ENCODE measurements around the gene SLC35D1.
"Not testable (repeated sequence)": the region's sequence is repeated elsewhere in the genome, so short reads cannot be mapped to it uniquely, and the experiment has no call there.

Gene SLC35D1

DNA sequence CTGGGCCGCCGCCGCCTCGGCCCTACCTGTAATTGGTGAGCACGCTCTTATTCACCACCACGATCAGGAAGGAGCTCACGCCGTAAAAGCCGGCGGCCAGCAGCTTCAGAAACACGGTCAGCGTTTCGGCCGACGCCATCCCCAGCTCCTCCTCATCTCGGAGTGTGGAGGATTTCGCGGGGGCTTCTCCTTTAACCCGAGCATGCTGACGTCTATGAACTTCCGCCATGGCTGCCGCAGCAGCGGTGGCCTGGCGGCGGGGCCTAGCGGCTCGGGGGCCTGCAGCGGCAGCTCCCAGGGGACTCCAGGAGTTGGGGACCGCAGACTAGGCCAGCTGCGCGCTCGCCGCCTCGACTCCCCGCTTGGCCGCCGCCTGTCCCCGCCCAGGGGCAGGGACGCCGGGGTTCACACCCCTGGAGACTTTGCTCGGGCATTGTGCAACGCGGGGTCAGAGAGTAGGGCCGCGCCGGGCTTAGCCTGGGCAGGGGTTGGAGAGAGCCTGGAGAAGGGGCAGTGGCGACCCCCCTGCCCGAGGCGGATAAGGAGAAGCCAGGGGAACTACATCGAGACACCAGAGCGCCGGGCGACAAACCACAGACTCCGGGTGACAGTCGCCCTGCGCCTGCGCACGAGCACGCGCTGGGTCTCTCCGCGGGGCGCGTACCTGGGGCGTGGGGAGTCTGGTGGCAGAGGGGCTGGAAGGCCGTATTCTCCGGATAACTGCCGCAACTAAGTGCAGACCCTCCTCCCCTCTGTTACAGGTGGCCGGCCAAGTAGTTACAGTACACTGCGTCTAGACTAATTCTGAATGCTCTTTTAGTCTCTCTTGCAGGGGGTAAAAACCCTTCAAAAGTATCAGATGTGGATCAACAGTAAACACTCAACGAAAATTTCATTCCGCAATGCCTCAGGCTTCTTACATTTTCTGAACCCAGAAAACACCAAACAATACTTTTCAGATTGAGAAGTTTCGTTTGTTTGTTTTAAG, at the start of gene SLC35D1:
TSS of gene SLC35D1 (minus strand) at position 364 of the 988 bp plus-strand sequence. CDS start at position 229, 135 bp downstream.
- peak; percentile 17 for DNase-seq

DNA sequence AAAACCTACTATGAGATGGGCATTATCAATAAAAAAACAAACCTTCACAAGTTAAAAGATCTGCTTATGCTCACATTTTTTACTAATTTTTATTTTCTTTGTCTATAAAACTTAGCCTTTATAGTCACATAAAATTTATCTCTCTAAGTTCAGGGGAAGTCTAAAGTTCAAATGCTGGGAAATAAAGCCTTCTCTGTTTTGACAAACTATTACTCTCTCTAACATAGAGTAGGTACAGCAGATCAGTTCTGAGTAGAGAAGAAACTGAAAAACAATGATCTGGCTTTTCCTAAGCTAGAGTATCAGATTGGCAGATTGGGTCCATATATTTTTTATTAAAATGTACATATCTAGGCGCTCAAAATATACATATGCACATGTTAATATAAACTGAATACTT, 49.6 kb upstream of the SLC35D1 start:
- DNase-seq, result no peak

DNA sequence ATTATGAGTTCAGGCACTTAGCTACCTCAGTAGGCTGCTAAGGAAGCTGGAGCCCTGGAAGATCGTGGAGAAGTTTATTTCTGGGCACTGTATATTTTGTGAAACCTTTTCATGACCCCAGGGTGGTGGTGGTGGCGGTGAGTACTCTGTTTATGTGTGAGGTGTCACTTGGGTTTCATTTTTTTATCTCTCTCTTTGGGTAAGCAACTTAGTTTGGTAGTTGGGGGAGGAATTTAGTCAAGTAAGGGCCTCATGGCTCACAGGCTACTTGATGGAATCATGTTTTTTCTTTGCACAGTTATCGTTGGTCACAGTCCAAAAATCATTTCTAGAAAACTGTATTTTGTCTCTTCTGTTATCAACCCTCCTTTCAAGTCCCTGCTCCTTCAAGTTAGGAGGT, 46.9 kb upstream of the SLC35D1 start:
- DNase-seq, result no peak

DNA sequence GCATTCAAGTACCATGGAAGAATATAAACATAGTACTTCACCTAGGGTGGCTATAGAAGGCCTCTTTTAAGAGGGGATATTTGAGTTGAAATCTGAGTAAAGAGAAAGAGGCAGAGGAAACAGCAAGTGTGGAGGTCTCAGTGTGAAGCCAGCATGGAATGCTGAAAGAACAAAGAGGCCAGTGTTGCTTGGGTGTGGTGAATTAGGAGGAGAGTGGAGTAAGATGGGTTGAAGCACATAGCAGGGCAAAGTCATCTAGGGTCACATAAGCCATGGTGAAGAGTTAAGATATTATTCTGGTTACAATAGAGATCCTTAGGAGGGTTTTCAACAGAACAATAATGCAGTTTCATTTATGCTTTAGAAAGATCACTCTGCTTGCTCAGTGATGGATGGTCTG, 43.4 kb upstream of the SLC35D1 start:
- DNase-seq, result no peak

DNA sequence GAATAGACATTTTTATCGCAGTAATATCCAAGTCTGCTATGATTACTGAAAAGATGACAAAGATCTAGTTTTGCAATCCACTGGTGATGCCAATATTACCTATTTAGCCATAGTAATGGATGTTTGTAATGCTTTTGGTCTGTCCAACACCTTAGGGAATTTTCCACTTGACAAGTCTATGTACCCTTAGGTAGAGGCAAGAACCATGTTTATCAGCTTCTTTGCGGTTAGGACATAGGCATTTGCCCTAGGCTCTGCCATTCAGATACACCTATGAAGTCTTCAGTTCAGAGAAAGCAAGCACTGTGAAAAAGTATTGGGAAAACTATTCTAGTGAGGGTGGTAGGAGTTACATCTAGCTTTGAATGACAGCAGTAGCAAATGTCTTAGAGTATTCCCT, 40.2 kb upstream of the SLC35D1 start:
- no peak for DNase-seq

DNA sequence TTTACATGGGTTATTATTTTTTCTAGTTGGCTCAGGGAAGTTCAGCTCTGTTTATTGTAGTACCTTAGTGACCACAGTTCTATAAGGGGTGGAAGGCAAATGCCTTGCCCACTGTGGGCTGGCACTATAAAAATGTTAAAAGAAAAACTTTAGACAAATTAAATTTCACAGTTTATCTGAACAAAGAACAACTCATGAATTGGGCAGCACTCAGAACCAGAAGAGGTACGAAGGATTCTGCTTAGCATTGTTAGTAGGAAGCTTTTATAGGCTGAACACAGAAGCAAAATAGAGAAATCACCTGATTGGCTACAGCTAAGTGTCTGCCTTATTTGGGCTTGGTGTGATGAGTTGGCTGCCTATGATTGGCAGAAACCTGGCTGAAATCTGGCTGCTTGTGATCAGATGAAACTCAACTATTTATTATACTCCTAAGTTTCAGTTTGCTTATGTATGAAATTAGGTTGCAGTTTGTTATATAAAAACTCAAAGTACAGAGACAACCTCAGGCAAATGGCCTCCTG, 35.8 kb upstream of the SLC35D1 start:
- DNase-seq, result no peak

DNA sequence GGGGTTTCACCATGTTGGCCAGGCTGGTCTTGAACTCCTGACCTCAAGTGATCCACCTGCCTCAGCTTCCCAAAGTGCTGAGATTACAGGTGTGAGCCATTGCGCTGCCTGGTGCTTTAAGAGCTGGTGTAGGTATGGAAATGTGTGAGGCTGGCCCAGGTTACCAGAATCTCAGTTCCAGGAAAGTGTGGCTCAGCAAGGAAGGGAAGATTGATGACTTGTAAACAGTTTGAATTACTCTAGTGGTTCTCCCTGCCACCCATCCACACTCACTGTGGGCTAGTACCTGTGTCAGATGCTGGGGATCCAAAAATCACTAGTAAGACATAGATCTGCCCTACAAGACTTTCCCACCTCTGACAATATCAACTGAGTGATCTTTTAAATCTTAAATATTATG, 34.5 kb upstream of the SLC35D1 start:
- DNase-seq, result no peak

DNA sequence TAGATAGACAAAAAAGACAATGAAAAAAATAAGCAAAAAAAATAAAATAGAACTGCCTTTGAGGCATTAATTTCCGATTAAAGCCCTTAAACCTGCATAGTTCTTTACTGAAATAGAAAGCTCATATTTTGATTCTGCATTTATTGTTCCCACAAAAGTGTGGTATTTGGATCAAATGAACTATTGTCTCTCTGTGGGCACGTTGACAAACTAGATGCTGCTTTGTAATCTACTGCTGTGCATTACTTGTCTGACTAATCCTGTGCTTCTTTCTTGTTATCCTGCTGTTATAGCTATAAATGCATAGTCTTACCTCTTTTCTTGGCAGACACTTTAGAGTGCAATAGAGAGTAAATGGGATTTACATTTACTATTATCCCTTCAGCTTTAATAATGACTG, 31.4 kb upstream of the SLC35D1 start:
- DNase-seq, result no peak

DNA sequence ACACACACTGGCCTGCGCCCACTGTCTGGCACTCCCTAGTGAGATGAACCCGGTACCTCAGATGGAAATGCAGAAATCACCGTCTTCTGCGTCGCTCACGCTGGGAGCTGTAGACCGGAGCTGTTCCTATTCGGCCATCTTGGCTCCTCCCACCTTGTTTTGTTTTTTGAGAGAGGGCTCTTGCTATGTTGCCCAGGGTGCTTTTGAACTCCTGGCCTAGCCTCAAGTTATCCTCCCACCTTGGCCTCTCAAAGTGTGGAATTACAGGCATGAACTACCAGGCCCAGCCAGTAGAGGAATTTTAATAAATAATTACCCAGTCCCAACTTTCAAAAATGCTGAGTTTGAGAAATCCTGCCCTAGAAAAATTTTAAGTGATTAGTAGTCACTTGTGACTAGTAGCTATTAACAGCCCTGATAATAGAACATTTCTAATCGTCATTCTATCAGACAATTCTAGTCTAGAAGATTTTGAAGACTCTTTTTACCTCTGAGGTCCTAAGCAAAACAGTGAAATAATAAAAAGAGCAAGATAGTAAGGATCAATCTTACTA, 30.9 kb upstream of the SLC35D1 start:
- DNase-seq, result no peak

DNA sequence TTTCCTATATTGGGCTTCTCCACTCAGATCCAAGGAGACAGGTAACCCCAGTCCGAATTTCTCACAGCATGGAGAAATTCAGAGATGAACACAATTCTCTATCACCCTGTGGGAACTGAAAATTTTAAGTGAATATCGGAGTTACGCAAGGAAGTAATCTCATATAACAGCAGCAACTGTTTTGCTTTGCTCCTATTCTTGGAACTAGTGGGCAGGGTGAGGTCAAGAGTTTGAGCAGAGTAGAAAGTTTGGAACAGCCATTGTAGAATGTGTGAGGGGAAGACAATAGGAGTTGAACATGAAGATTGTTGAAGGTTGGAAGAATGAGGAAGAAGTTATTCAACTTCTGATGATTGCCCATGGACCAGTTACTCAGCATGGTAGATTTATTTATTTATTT, 24.3 kb upstream of the SLC35D1 start:
- no peak for DNase-seq

DNA sequence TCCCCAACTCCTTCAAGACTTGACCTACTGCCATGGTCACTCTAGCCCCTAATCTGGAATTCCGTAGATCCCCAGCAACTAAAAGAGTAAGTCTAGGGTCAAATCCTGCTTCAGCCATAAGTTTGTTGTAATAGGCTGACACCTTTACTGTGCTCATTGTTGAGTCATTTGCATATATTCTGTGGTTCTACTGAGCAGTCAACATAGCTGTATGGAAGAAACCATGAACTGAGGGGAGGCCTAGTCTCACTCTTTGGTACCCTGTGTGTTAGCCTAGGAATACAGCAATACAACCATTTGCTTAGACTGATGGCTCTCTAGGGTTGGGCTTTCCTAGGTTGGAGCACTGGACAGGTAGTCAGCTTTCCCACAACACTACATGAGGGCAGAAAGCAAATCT, 23.6 kb upstream of the SLC35D1 start:
- no peak for DNase-seq

DNA sequence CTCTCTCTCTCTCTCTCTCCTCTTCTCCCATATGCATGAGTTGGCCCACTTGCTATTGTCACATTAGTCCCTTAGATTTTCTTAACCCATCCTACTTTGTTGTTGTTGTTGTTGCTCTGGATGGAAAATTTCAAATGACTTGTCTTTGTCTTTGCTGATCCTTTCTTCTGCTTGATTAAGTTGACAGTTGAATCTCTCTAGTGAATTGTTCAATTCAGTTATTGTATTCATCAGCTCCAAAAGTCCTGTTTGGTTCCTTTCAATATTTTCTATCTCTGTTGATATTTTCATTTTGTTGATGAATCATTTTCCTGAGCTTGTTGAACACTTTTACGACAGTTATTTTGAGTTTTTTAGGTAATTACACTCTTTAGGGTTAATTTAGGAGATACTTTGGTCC, 18.8 kb upstream of the SLC35D1 start:
- no peak for DNase-seq

DNA sequence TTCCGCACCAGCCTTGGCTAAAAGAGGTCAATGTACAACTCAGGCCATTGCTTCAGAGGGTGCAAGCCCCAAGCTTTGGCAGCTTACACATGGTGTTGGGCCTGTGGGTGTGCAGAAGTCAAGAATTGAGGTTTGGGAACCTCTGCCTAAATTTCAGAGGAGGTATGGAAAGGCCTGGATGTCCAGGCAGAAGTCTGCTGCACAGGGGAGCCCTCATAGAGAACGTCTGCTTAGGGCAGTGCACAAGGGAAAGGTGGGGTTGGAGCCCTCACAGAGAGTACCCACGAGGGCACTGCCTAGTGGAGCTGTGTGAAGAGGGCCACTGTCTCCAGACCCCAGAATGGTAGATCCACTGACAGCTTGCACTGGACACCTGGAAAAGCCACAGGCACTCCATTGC, 13.7 kb upstream of the SLC35D1 start:
- not testable (repeated sequence) for DNase-seq

DNA sequence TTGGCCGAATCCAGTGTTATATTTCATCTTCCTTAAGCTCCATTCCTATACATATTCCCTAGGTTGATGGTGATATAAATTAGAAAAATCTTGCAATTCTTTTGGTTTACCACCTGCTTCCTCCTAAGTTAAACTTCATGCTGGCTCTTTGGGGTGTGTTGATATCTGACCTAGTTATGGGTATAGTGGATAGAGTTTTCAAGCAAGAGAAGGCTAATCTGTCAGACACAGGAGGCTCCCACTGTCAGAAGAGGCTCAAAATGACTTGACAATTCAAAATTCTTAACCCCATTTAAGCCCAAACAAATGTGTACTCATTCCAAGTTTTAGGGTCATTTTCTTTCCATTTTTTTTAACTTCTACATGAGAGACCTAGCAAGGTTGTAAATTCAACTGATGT, 8.5 kb upstream of the SLC35D1 start:
- no peak for DNase-seq

DNA sequence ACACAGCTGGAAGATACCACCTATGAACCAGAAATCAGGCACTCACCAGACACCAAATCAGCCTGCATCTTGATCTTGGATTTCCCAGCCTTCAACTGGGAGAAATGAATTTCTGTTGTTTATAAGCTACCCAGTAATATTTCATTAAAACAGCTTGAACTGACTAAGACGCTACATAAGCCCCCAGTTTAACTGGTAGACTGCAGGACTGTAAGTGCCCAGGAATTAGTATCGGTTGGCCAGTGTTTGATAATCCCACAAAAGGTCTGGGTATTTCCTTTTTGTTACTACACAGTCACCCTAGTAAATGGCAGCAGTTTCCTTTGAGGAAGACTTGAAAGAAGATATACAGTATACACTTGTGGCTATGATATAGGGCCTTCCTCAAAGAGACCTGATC, 7.3 kb upstream of the SLC35D1 start:
- DNase-seq, result no peak

DNA sequence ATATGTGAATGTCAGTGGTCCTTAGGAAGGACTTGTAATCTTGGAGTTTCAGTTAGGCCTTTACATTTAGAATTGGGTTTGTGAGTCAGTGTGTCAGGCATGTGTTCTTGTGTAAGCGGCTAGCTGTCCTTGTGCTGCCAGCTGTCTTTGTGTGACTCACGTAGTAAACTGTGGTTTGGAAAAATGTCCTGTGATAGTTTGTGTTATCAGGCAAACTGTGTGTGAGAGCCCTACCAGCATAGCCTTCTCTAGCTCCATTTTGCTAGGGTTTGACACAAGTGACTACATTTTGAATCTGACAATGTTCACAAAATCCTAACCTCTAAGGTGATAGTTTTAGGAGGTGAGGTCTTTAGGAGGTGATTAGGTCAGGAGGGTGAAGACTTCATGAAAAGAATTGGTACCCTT, 6.9 kb upstream of the SLC35D1 start:
- DNase-seq, result no peak

DNA sequence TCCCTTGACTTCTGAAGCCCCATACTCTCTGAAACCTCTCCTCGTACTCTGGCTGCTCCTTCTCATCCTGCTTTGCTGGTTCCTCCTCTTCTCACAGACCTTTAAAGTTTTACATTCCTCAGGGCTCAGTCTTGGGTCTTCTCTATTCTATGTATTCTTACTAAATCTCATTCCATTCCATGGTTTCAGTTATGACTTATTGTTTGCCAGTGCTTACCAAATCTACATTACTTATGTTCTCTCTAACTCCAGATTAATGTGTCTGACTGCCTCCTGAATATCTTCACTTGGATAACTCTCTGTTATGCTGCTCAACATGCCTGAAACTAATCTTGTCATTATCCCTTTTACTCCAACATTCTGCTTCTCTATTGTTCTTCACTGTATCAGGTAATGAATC, 5.4 kb upstream of the SLC35D1 start:
- no peak for DNase-seq

DNA sequence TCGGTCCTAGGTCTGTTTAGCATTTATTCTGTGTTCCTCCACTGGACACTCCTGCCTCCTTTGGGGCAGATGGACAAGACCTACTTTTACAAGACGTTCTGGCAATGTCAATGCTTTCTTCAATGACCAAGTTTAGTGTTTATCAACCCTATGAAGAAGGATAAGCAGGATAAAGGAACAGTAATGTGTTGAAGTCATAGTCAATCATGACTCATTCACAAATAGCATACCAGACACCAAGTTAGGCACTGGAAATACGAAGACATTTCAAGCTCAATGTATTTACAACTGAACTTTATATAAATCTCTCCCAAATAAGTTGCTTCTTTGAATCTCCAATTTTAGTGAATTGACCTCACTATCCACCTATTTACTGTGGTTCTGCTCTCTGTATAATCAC, 4.8 kb upstream of the SLC35D1 start:
- DNase-seq, result no peak

DNA sequence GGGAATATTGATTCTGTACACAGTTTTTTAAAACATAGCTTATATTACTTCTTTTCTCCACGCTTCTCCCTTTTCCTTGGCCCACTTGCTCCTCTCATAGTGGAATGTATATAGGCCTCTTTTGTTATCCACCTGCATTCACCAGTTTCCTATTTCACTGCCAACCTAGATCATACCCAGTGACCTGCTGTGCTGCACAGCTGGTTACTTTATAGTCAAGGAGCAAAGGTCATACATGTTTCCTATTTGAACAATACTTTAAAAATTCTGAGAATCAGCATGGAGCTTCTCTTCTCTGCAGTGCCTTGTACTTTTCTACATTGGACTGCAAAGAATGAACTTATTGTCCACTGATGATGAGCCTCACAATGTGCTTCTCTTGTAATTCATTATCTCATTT, 4.3 kb upstream of the SLC35D1 start:
- DNase-seq, result no peak

DNA sequence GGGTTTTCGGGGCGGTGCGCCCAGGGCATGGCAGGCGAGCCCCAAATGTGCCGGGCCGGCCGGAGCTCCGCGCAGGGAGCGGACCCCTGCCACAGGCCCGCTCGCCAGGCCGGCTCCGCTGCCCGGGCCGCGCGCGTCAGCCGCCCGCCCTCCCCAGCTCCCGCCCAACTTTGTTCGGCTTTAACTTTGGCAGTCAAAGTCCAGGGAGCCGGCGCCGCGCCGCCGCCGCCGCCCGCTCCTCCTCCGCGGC, 488 bp downstream of the SLC35D1 start:
- no peak for DNase-seq

DNA sequence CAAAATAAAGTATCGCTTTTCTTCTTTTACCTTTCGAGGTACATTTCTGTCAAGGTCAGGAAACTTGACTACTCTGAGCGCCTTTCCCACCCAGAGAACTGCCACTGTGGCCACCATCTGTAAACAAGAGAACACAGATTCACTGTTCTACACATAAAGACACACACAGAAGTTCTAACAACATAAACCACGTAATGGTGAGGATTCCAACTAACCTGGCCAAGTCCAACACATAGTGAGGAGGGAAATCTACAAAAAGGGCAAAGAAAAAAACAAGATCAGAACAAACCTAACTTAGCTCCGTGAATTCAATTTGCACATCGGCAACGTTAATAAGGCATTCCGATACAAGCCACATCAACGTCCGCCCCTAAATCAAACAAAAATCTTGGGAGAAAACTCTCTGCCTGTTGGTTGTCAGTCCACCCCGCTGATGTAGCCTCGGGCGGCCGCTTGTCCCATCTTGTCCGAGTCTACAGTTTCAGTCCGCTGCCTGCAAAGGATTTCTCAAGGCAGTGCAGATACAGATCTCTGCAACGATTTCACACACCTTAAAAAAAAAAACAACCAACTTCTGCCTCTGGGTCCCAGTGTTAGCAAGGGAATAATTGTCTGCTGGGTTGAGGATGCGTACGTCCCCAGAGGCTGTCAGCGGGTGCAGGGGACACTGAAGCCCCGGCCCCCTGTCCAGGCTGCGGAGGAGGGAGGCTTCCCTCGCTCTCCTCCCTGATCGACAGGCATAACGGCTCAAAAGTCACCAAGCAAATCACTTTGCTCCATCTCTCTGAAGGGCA, 1.0 kb downstream of the SLC35D1 start:
- no peak for DNase-seq

DNA sequence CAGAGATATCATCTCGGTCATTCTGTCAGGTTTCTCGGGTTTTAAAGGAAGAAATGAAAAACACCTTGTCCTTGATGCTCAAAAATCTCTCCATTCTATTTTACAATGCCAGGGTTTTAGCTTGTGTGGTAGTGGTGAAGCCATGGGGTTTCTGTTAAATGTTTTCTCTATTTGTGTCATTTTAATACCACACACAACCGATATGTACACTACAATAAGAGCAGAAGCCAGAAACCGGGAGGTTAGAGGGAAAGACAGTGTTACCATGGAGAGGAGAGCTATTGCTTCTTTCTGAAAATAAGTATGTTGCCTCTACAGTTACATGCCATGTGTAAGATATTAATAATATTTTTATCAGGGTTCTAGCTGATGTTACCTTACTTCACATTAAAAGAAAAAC, 2.8 kb downstream of the SLC35D1 start:
- no peak for DNase-seq

DNA sequence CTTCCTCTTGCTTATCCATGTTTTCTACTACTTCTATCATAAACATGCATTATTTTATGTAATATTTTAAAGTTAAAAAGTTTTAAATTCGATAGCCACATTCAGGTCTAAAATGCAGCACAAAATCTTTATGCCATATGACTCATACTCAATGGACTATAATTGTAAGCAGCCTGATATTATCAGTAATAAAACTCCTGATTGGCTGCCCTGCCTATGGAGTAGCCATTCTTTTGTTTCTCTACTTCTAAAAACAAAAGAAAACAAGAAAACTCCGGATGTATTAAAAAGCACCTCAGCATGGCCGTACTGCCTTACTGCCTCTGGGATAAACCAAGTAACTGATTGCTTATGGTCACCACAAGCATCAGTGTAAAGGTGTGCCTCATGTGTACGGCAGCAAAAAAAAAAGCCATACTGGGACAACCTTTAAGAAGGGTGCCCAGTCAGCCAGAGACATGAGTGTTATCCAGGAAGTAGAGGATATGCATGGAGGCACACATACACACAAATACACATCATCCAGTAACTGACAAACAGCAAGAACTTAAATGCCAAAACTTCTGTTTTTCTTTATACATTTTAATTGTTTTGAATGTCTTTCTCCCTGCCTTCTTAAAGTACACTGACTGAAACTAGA, 9.2 kb downstream of the SLC35D1 start:
- DNase-seq, result no peak
